Loucy (cell line): ENCODE results near the gene ATP5PO.
"Not testable (repeated sequence)": the region's sequence is repeated elsewhere in the genome, so short reads cannot be mapped to it uniquely, and the experiment has no call there.

Experiments used
- CTCF ChIP-seq: fragments of 200-600 bp; sonication (generic); conservative IDR thresholded peaks from 2 replicates; pipeline ENCODE4 v1.5.1; 2014; ENCODE audit warnings: mild to moderate bottlenecking, antibody characterized with exemption, low read length
- EZH2phosphoT487 ChIP-seq: fragments of 200-600 bp; IDR thresholded peaks from 2 replicates; pipeline ENCODE4 v1.6.1; 2018; ENCODE audit warnings: antibody characterized with exemption, mild to moderate bottlenecking, moderate library complexity, borderline replicate concordance

DNA sequence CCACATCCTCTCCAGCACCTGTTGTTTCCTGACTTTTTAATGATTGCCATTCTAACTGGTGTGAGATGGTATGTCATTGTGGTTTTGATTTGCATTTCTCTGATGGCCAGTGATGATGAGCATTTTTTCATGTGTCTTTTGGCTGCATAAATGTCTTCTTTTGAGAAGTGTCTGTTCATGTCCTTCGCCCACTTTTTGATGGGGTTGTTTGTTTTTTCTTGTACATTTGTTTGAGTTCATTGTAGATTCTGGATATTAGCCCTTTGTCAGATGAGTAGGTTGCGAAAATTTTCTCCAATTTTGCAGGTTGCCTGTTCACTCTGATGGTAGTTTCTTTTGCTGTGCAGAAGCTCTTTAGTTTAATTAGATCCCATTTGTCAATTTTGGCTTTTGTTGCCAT lies 10.6 kb upstream of the ATP5PO start:
- not testable (repeated sequence) for TF ChIP-seq CTCF, EZH2phosphoT487
